PC-3 (cell line): ENCODE measurements around the gene HOXC11. TPM values are rescaled to one million over a fixed set of nuclear protein-coding genes. Genes with fewer than 3 reads are reported as not detected.

ENCODE experiments used
- ATAC-seq: fragments of 200-7000 bp; cut with Tn5 transposase; 2 replicates; pipeline ENCODE4 v1.9.1; 2020; ENCODE audit warnings: mild to moderate bottlenecking, moderate library complexity
- BruUV-seq: library from RNA; stranded (reverse); fragments of 400-500 nt; replicated peaks from 2 replicates; lab custom pipeline; 2021; lab: Mats Ljungman, UMichigan
- CTCF ChIA-PET: fragments of 300-600 bp; sonication (Branson Sonifier 250); formaldehyde crosslinking; loops from one replicate; lab custom pipeline; 2022; ENCODE audit warnings: antibody characterized with exemption; lab: Charles Lee
- POLR2A ChIA-PET: fragments of 300-600 bp; sonication (Branson Sonifier 250); formaldehyde crosslinking; loops from one replicate; lab custom pipeline; 2022; ENCODE audit warnings: antibody characterized with exemption; ENCODE audit not compliant: unreplicated experiment; lab: Charles Lee
- DNase-seq: peaks from one replicate; pipeline ENCODE4 v3.0.0-alpha.2; 2015
- H2AFZ ChIP-seq: fragments of 300-600 bp; sonication (generic); 2 replicates; pipeline ENCODE4 v1.6.0; 2016; ENCODE audit warnings: antibody characterized with exemption, low read length
- H3F3A ChIP-seq: fragments of 300-600 bp; sonication (generic); one replicate; pipeline ENCODE4 v1.6.0; 2017; ENCODE audit warnings: antibody characterized with exemption, low read length, control low read depth, mild to moderate bottlenecking; ENCODE audit not compliant: unreplicated experiment
- H3K27ac ChIP-seq: fragments of 300-600 bp; sonication (generic); 2 replicates; pipeline ENCODE4 v1.5.1; 2016; ENCODE audit warnings: mild to moderate bottlenecking, low read length
- H3K27me3 ChIP-seq: fragments of 300-600 bp; sonication (generic); 2 replicates; pipeline ENCODE4 v1.6.1; 2016; ENCODE audit warnings: low read length, mixed read lengths
- H3K36me3 ChIP-seq: fragments of 300-600 bp; sonication (generic); 2 replicates; pipeline ENCODE4 v1.6.1; 2016; ENCODE audit warnings: low read depth, mixed run types, low read length, mixed read lengths
- H3K4me1 ChIP-seq: fragments of 300-600 bp; sonication (generic); 2 replicates; pipeline ENCODE4 v1.5.1; 2016; ENCODE audit warnings: low read length; ENCODE audit not compliant: insufficient read depth
- H3K4me2 ChIP-seq: fragments of 300-600 bp; sonication (generic); 2 replicates; pipeline ENCODE4 v1.6.0; 2016; ENCODE audit warnings: low read length
- H3K4me3 ChIP-seq: fragments of 300-600 bp; sonication (generic); 2 replicates; pipeline ENCODE4 v1.5.1; 2016; ENCODE audit warnings: mild to moderate bottlenecking, low read length, mixed read lengths
- H3K79me2 ChIP-seq: fragments of 300-600 bp; sonication (generic); 2 replicates; pipeline ENCODE4 v1.6.1; 2017; ENCODE audit warnings: low read length, mixed read lengths
- H3K9ac ChIP-seq: fragments of 300-600 bp; sonication (generic); 2 replicates; pipeline ENCODE4 v1.6.0; 2016; ENCODE audit warnings: mild to moderate bottlenecking, low read length
- H3K9me2 ChIP-seq: fragments of 300-600 bp; sonication (generic); replicated peaks from 2 replicates; pipeline ENCODE4 v1.6.1; 2016; ENCODE audit warnings: mixed run types, low read length, mixed read lengths
- H3K9me3 ChIP-seq: fragments of 300-600 bp; sonication (generic); 2 replicates; pipeline ENCODE4 v1.6.1; 2016; ENCODE audit warnings: low read length, mixed read lengths
- H4K20me1 ChIP-seq: fragments of 300-600 bp; sonication (generic); 2 replicates; pipeline ENCODE4 v1.6.1; 2016; ENCODE audit warnings: low read length, mixed read lengths
- CTCF ChIP-seq: fragments of 300-600 bp; sonication (generic); conservative IDR thresholded peaks from 2 replicates; pipeline ENCODE4 v1.5.1; 2017; ENCODE audit warnings: antibody characterized with exemption, low read depth, mild to moderate bottlenecking, low read length
- EZH2 ChIP-seq: fragments of 300-600 bp; sonication (generic); IDR thresholded peaks from one replicate; pipeline ENCODE4 v1.6.1; 2017; ENCODE audit warnings: antibody characterized with exemption, mild to moderate bottlenecking, low read length; ENCODE audit not compliant: unreplicated experiment
- EZH2phosphoT487 ChIP-seq: fragments of 300-600 bp; sonication (generic); IDR thresholded peaks from 2 replicates; pipeline ENCODE4 v1.6.1; 2018; ENCODE audit warnings: mild to moderate bottlenecking, antibody characterized with exemption, low read length, borderline replicate concordance
- intact Hi-C: fragments of 100-400 bp; cut with micrococcal nuclease; formaldehyde crosslinking; loops from 2 replicates; pipeline ENCODE4 v1.9.0; 2023
- total RNA-seq: library from RNA; depleted of rRNA; stranded (reverse); fragments of >200 nt; gene quantifications from 2 replicates; pipeline ENCODE4 v1.2.3, GENCODE V29; 2014

The HOXC11 gene
- total RNA-seq, 1 experiment from 2014 or later: 0.84 TPM

GRCh38 chr12:53944209-53944608 lies 28.7 kb upstream of the HOXC11 start:
- H3K79me2 ChIP-seq: peaks cover 51% of the 10 kb centered on the region
- H3K9me3 ChIP-seq: no peaks in the 10 kb centered on the region
- H2AFZ ChIP-seq: no peak overlapping the region
- DNase-seq: no peak
- H3F3A ChIP-seq: no peaks in the 10 kb centered on the region
- TF ChIP-seq EZH2 (no peak), EZH2phosphoT487 (no peak), CTCF (no peak)
- CTCF ChIA-PET: interaction anchor here (0.6 kb wide), 1 partner anchor 247 kb away, joined by 10 read pairs; no protein-coding TSS in a partner anchor
- H3K4me1 ChIP-seq: peaks cover 34% of the 10 kb centered on the region
- ATAC-seq: no peak
- H3K27me3 ChIP-seq: no peaks in the 10 kb centered on the region
- H4K20me1 ChIP-seq: no peaks in the 10 kb centered on the region
- peaks cover 8% of the 10 kb centered on the region; the same call in 1 of the 2 replicates for H3K36me3 ChIP-seq
- H3K9me2 ChIP-seq: no peaks in the 10 kb centered on the region
- no TSS peak for BruUV-seq
- H3K4me3 ChIP-seq: no peak overlapping the region
- H3K27ac ChIP-seq: no peak overlapping the region
- no peak overlapping the region for H3K4me2 ChIP-seq
- POLR2A ChIA-PET: no interaction called here
- H3K9ac ChIP-seq: no peak overlapping the region
- intact Hi-C loops: loop anchor here (5.0 kb wide), 1 partner anchor 43 kb away; the partner anchor contains the start of gene HOXC10

- BruUV-seq: no TSS peak
- CTCF ChIA-PET: no interaction called here
- H3K36me3 ChIP-seq: peaks cover 8% of the 10 kb centered on the region; the same call in 1 of the 2 replicates
- intact Hi-C loops: loop anchor here (5.0 kb wide), 1 partner anchor 42 kb away; the partner anchor contains the start of gene HOXC10
- POLR2A ChIA-PET: no interaction called here
- no peaks in the 10 kb centered on the region for H3K9me3 ChIP-seq
- H3K27ac ChIP-seq: no peak overlapping the region
- TF ChIP-seq EZH2: no peak
- no peak for TF ChIP-seq EZH2phosphoT487
- no peak for TF ChIP-seq CTCF
- H4K20me1 ChIP-seq: no peaks in the 10 kb centered on the region
- no peaks in the 10 kb centered on the region for H3F3A ChIP-seq
- H3K9me2 ChIP-seq: no peaks in the 10 kb centered on the region
- no peaks in the 10 kb centered on the region for H3K27me3 ChIP-seq
- H3K4me2 ChIP-seq: no peak overlapping the region
- peaks cover 36% of the 10 kb centered on the region for H3K4me1 ChIP-seq
- DNase-seq (no peak), ATAC-seq (no peak)
- H3K79me2 ChIP-seq: peaks cover 42% of the 10 kb centered on the region
- H3K4me3 ChIP-seq: no peak overlapping the region
- H3K9ac ChIP-seq: no peak overlapping the region
- no peak overlapping the region for H2AFZ ChIP-seq
These were observed 27.7 kb upstream of the HOXC11 start for GRCh38 chr12:53944907-53945847.
